ENCODE data around the gene SH3D21. TPM values are rescaled to one million over a fixed set of nuclear protein-coding genes. Genes with fewer than 3 reads are reported as not detected.
A peak's percentile ranks its signal among the peaks of the same experiment; 100 is the strongest.

The SH3D21 gene
- total RNA-seq, 1 donor from 2014 or later = 8.5 TPM

DNA sequence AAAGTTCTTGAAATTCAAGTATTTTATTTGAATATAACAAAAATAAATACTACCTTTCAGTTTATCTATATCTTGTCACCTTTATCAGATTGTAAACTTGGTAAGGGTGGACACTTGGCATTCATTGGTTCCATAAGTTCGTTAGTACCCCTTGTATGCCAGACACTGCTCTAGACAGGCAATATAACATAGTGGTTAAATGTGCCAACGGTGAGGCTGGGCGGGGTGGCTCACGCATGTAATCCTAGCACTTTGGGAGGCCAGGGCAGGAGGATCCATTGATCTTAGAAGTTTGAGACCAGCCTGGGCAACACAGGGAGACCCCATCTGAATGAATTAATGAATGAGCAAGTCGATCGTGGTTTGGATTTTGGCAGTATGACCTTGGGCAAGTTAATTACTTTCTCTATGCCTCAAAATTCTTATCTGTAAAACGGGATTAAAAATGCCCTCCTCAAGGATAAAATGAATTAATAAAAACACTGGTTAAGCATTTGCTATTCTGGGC is 26.3 kb upstream of the SH3D21 start:
- Histone ChIP-seq H3K27ac (no peak overlapping the region), H3K4me3 (no peak overlapping the region), H3K9me3 (no peaks in the 10 kb centered on the region), H3K27me3 (ENCODE audit: low read depth) (no peaks in the 10 kb centered on the region), H3K36me3 (peaks cover 38% of the 10 kb centered on the region), H3K4me1 (peaks cover 40% of the 10 kb centered on the region)
- TF ChIP-seq, protein P1, sequence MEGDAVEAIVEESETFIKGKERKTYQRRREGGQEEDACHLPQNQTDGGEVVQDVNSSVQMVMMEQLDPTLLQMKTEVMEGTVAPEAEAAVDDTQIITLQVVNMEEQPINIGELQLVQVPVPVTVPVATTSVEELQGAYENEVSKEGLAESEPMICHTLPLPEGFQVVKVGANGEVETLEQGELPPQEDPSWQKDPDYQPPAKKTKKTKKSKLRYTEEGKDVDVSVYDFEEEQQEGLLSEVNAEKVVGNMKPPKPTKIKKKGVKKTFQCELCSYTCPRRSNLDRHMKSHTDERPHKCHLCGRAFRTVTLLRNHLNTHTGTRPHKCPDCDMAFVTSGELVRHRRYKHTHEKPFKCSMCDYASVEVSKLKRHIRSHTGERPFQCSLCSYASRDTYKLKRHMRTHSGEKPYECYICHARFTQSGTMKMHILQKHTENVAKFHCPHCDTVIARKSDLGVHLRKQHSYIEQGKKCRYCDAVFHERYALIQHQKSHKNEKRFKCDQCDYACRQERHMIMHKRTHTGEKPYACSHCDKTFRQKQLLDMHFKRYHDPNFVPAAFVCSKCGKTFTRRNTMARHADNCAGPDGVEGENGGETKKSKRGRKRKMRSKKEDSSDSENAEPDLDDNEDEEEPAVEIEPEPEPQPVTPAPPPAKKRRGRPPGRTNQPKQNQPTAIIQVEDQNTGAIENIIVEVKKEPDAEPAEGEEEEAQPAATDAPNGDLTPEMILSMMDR (IDR thresholded peaks at IDR 0.05) = no peak
- no peak for ATAC-seq
- DNase-seq = no peak
- intact Hi-C loops (cut with DNase I) = no loop called here

DNA sequence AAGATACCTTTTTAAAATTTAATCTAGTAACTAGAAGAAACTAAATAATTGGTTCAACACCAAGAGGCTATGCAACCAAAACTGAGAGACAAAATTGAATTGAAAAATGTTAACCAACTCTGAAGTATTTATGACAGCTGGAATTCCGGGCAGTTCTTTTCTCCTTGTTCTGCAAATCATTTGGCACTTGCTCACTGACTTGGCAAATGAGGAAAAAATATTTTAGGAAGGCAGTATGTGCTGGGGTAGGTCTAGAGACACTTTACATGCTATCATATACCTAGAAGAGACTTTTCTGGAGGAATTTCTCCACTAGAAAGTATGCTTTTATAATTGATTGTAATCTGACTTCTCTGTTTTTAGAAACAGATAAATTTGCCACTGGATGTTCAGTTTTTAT is 22.1 kb upstream of the SH3D21 start:
- no peak overlapping the region for H3K4me3 ChIP-seq
- TF ChIP-seq, protein P1 (IDR thresholded peaks at IDR 0.05) = no peak
- H3K27me3 ChIP-seq (ENCODE audit: low read depth) = no peaks in the 10 kb centered on the region
- H3K4me1 ChIP-seq = peaks cover 49% of the 10 kb centered on the region
- no peak overlapping the region for H3K27ac ChIP-seq
- H3K36me3 ChIP-seq = peaks cover 76% of the 10 kb centered on the region
- no peak for ATAC-seq
- H3K9me3 ChIP-seq = no peaks in the 10 kb centered on the region
- intact Hi-C loops (cut with DNase I) = no loop called here
- no peak for DNase-seq

DNA sequence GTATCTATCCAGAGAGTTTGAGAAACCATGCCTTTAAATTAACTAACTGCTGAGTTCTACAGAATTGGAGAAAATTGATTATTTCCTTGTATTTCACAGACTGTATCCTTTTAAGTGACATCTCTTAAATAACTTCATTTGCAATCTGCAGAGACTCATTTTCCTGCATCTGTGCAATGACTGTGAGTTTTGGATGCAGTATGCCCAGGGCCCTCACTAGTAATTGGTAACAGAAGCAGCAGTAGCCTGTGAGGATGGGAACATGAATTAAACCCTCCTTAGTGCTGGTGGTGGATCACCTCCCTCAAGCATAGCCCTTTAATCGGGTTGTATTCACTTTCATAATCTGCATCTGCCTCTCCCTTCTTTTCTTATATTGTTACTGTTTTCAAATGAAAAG is 21.7 kb upstream of the SH3D21 start:
- no peaks in the 10 kb centered on the region for H3K27me3 ChIP-seq (ENCODE audit: low read depth)
- TF ChIP-seq, protein P1 (IDR thresholded peaks at IDR 0.05) = no peak
- no peak overlapping the region for H3K27ac ChIP-seq
- H3K4me3 ChIP-seq = no peak overlapping the region
- no peaks in the 10 kb centered on the region for H3K9me3 ChIP-seq
- intact Hi-C loops (cut with DNase I) = no loop called here
- peaks cover 44% of the 10 kb centered on the region for H3K4me1 ChIP-seq
- ATAC-seq = no peak
- DNase-seq = no peak
- H3K36me3 ChIP-seq = peaks cover 81% of the 10 kb centered on the region

DNA sequence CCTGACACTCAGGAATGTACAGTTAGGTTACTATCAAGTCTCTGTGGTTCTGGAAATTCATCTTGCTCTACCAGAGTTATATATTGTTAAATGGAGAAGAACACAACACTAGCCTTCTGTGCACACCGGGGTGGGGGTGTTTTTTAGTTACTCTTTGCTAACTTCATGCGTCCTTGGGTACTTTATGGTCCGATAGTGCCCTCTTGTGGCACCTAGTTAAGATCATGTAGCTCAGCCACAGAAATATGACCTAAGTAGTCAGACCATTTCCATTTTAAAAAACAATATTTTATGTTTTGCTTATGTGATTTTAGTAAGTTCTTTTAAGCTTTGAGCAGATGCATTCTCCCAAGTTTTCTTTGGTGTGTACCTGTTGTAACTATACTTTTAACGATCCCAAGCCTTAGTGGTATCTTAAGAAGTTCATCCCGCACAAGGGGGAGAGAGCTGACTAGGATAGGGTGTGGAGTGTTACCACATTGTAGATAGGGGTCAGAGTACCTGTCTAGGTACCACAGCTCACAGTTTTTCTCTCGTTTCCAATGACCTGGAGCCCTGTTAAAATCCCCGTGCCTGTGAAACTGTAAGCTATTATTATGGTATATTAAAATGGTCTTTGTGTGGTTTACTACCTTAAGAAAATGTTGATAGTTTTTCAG is 20.6 kb upstream of the SH3D21 start:
- no peaks in the 10 kb centered on the region for H3K27me3 ChIP-seq (ENCODE audit: low read depth)
- no peak overlapping the region for H3K4me3 ChIP-seq
- H3K9me3 ChIP-seq = no peaks in the 10 kb centered on the region
- intact Hi-C loops (cut with DNase I) = no loop called here
- DNase-seq (no peak), ATAC-seq (peak; percentile 89 to 92)
- peaks cover 91% of the 10 kb centered on the region for H3K36me3 ChIP-seq
- TF ChIP-seq, protein P1 (IDR thresholded peaks at IDR 0.05) = peak; percentile 71
- H3K27ac ChIP-seq = no peak overlapping the region
- peaks cover 38% of the 10 kb centered on the region for H3K4me1 ChIP-seq

DNA sequence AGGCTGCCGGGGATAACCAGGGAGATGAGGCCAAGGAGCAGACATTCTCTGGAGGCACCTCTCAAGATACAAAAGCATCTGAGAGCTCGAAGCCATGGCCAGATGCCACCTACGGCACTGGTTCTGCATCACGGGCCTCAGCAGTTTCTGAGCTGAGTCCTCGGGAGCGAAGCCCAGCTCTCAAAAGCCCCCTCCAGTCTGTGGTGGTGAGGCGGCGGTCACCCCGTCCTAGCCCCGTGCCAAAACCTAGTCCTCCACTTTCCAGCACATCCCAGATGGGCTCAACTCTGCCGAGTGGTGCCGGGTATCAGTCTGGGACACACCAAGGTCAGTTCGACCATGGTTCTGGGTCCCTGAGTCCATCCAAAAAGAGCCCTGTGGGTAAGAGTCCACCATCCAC is 19.4 kb upstream of the SH3D21 start:
- Histone ChIP-seq H3K9me3 (no peaks in the 10 kb centered on the region), H3K4me3 (no peak overlapping the region), H3K27me3 (ENCODE audit: low read depth) (no peaks in the 10 kb centered on the region), H3K36me3 (peaks cover 94% of the 10 kb centered on the region), H3K4me1 (peaks cover 40% of the 10 kb centered on the region), H3K27ac (no peak overlapping the region)
- intact Hi-C loops (cut with DNase I) = no loop called here
- DNase-seq = no peak
- TF ChIP-seq, protein P1 (IDR thresholded peaks at IDR 0.05) = no peak
- peak in 1 of 2 donors; percentile 7 for ATAC-seq
